Stimulated activated CD8-positive, alpha-beta memory T cell treated with anti-CD3 and anti-CD28 coated beads, Interleukin-12 subunit alpha, Interleukin-12 subunit beta, amount 100 ng/mL, for 4 hours (primary cell): Measurements from ENCODE around the gene RBKS.
"Not testable (repeated sequence)": the region's sequence is repeated elsewhere in the genome, so short reads cannot be mapped to it uniquely, and the experiment has no call there.

Experiments used
- DNase-seq: peaks from one replicate; pipeline ENCODE4 v3.0.0-alpha.2; 2020; ENCODE audit warnings: low read depth

The RBKS gene

DNA sequence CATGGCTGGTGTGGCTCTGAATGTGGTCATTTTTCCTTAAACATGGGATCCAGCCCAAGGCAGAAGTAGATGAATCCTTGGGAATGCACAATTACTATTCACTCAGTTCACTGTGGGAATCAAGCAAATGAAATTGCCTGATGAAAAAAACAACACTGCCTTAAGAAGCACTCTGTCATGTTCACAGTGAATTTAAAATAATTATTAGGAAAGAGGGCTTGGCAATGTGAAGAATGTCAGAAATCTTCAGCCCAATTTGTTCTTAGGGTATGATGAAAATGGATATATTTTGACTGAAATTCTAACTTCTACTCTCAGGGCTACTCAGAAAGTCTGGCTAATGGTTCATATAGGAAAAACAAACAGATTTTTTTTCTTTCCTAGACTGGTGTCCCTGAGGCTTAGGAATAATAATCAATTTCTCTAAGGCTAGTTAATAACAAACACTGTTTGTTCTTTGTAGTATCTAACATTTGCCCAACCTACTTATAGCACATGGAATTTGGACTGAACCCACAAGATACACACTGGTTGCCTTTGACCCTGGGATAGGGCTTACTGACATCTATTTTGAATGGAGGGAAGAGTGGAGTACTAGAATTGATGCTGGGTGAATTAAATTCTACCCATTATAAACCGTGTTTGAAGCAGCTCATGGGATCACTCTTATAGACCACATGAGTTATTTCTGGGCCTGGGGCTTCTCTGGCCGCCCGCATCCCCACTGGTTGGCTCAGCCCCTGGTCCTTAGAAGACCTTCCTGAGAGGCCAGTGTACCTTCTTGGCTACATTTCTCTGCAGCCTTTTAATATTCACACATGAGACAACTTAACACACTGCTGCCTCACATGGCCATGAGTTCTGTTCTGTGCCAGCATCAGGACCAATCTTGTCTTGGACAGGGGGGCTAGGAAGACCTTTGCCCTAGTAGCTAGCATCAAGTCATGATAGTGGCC is 127.0 kb downstream of the RBKS start:
- no peak for DNase-seq

DNA sequence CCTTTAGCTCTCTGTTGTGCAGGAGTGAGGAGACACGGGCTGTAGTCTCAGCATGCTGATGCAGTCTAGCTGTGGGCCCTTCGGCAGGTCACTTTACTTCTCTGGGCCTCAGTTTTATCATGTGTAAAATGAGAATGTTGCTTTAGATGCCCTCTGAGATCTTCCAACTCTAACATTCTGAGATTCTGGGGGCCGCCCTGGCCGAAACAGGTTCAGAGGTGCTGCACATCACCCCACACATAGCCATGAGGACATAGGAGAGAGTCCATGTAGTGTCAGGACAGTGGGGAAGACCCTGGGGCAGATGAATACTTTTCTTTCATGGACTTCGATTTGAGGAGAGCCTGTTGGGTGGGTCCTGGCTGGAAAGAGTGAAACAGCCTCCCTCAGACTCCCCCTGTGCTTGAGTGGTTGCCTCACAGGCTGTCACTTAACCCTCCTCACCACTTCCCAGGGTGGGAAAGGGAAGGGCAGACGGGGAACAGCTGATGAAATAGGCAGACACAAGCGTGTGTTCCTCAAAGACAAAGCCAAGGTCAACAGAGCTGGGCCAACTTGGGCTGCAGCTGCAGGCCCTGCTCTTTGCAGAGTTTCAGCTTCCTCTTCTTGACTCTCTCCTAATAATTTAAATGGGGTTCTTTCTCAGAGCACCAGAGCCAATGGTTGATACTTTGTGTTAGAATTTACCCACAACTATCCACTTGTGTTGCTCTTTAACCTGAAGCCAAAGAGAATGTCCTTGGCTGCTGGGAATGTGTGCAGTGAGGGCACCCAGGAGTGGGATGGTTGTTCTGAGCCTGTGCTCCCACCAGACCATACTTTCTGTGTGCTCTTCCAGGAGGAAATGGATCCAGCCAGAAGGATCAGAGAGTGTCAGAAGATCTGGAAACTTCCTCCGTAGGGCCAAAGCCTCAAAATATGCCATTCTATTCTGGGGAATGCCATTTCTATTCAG is 133.4 kb downstream of the RBKS start:
- no peak for DNase-seq

DNA sequence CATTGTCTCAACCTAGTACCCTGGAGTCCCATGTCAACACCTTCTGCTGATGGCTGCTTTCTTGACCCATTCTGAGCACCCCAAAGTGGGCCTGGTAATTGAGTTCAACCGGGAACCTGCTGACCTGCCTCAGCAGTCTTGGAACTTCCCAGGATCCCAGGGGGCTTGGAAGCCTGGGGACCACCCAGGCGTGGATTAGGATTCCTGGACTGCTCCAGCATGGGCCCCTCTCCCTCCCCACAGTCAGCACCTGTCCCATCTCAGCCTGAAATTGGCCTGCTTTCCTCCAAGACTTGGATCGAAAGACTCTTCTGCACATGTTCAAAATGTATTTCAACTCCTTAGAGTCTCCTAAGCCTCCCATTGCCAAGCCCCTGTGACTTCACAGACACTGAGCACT is 134.1 kb downstream of the RBKS start:
- DNase-seq = no peak

DNA sequence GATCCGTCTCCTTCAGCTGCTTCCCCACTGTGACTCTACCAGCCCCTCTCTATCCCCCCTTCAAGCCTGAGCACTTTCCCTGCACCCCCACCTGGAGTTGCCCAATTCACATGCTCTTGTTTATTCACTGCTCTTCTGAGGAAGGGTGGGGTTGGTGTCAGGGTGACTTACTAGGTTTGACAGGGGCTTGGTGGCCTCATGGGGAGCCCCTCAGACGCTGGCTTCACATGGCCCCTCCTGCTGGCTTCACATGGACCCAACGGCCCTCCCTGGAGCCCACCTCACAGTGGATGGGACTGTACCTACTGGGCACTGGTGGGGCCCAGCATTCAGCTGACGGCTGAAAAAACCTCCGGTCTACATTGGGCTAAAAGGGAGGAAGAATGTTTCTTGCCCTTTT is 135.4 kb downstream of the RBKS start:
- DNase-seq = no peak

DNA sequence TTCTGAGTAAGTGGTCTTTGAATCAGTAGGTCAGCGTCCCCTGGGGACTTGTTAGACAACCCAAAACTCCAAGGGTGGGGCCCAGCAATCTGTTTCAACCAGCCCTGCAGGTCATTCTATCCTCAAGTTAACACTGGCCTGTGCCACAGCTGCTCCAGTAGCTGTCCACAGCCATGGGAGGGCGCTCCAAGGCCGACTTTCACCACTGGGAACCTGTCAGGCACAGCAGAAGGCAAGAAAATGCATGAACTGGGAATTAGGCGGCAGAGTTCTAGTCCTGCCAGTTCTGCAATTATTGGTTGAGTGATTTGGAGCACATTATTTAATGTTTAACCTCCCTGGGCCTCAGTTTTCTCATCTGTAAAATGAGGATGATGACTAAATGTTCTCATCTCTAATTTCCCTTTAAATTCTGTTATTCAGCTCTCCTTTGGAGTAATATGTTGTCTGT is 136.0 kb downstream of the RBKS start:
- peak; percentile 36 for DNase-seq

DNA sequence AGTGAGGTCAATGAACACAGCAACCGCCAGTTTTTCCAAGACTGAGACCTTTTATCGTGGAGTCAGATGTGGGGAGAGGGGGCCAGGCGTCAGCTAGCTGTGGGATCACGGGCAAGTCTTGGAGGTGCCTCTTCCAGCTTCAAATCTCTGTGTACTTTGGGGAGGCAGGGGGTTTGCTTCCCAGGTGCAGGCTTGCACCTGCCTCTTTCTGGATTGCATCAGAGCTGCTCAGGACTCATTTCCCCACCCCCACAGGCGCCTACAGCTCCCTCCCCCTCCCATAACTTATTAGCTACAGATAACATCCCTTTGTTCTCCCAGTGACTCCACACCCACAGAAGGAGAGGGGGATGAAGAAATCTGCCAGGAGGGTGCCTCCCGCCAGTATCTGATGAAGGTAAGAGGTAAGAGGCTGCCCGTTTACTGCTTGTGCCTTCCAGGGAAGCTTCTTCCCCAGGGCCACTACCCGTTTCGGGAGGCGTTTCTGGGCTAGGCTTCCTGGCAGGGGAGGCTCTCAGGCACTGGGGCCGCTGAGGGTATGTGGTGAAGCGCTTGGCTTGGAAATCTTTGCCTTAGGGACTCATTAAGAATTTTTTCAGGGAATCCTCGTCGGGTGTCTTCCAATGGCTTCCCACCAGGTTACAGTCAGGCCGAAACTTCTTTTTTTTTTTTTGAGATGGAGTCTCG is 137.5 kb downstream of the RBKS start:
- no peak for DNase-seq

DNA sequence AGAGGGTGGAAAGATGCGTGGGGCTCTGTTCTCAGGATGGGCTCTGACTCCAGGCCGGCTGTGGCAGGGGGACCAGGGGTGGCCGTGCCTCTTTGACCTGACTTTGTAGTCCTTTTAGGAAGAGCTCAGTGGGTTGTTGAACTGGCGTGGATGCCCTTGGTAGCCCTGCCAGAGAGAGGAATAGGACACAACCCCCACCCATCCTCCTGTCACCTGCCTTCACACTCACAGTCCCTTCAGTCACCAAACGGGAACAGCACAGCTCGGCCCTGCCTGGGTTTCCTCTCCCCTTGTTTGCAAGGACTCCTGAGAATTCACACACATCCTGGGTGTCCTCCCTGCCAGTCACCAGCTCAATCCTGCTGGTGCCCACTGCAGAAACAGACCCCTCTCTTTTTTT is 138.8 kb downstream of the RBKS start:
- DNase-seq = no peak

DNA sequence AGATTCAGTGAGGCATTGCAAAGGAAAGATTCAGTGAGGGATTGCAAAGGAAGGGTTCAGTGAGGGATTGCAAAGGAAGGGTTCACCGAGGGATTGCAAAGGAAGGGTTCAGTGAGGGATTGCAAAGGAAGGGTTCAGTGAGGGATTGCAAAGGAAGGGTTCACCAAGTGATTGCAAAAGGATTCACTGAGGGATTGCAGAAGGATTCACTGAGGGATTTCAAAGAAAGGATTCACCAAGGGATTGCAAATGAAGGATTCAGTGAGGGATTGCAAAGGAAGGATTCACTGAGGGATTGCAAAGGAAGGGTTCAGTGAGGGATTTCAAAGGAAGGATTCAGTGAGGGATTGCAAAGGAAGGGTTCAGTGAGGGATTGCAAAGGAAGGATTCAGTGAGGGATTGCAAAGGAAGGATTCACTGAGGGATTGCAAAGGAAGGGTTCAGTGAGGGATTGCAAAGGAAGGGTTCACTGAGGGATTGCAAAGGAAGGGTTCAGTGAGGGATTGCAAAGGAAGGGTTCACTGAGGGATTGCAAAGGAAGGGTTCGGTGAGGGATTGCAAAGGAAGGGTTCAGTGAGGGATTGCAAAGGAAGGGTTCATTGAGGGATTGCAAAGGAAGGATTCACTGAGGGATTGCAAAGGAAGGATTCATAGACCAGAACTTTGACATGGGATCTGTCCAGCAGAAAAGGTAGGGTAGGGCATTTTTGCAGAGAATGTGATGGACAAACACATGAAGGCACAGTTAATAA is 141.2 kb downstream of the RBKS start:
- DNase-seq = not testable (repeated sequence)

DNA sequence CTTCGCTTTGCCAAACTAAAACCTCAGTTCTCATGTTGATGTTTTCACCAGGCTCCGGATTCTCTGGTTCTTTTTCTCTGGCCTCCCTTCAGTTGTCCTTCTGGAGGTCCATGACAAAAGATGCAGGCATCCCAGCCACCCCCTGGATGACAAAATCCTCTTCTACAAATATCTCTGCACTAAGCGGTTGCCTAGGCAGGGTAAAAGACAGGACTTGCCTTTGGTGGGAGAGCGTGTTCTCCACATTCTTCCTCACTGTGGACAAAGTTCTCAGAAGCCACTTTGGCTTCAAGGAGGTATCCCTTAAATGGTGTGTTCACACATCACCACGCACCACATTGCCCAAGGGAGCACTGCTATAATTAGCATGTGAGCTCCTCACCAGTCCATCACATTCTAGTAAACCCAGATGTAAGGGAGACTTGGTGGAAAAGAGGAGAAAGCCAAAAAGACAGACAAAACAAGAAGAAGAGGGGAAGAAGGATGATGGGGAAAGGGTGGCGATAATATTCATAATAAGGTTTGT is 142.3 kb downstream of the RBKS start:
- DNase-seq = no peak

DNA sequence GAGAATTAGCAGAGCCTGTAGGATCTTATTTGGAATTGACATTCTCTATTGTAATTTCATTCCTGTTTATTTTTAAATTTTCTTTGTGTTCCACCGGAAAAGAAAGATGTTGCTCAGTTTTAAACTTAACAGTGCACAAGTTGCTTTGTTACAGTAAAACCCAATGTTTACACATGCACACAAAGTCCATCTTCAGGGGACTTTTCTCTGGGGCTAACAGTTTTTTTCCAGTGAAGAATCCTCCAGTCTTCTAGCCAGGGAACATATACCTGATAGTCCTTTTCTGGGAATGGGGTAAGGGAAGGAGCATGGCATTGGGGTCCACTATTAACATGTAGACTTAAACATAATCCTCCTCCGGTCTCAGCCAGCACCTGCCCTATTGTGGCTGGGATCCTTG is 143.9 kb downstream of the RBKS start:
- no peak for DNase-seq

DNA sequence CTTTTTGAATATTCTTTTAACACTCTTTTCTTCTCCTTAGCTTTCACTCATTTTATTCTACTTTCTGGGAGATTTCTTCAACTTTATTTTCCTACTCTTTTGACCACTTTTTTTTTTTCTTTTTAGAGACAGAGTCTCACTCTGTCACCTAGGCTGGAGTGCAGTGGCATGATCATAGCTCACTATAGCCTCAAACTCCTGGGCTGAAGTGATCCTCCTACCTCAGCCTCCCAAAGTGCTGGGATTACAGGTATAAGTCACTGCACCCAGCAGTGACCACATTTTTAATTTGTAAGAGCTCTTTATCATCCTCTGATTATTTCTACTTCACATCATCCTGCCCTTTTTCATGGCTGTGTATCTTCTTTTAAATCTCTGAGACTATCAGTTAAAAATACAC is 144.7 kb downstream of the RBKS start:
- not testable (repeated sequence) for DNase-seq

DNA sequence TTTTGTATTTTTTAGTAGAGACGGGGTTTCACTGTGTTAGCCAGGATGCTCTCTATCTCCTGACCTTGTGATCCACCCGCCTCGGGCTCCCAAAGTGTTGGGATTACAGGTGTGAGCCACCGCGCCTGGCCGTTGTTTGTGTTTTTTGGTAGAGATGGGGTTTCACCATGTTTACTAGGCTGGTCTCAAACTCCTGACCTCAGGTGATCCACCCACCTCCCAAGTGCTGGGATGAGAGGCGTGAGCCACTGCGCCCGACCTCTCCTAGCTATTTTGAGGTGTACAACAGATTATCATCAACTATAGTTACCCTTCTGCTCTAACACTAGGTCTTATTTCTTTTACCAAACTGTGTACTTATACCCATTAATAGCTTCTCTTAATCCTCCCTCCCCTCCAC is 147.6 kb downstream of the RBKS start:
- no peak for DNase-seq

DNA sequence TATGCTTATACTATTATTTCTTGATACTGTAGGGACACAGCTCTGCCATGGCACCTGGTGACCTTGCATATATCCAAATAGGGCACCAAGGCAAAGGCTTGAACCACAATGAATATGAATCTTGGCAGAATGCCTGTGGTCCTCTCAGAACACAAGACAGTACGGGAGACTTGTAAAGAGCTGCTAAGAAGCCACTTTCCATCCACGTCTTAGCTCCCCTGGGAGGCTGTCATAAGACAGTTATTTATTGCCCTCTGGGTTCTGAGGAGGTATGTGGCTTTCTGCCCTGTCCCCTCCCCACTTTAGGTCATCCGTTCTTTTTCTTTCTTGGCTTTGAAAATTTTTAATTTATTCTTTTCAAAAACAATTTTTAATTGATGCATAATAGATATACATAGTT is 148.5 kb downstream of the RBKS start:
- DNase-seq = no peak

DNA sequence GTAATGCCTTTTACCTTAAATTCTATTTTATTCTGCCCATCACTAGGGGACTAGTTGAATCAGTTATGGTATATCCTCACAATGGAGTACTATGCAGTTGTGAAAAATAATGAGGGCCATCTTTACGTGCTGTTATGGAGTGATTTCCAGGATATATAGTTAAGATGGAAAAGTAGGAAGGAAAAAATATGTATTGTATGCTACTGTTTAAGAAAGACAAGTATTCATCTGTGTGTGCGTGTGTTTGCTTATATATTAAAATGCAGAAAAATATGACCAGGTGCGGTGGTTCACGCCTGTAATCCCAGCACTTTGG is 151.2 kb downstream of the RBKS start:
- no peak for DNase-seq

DNA sequence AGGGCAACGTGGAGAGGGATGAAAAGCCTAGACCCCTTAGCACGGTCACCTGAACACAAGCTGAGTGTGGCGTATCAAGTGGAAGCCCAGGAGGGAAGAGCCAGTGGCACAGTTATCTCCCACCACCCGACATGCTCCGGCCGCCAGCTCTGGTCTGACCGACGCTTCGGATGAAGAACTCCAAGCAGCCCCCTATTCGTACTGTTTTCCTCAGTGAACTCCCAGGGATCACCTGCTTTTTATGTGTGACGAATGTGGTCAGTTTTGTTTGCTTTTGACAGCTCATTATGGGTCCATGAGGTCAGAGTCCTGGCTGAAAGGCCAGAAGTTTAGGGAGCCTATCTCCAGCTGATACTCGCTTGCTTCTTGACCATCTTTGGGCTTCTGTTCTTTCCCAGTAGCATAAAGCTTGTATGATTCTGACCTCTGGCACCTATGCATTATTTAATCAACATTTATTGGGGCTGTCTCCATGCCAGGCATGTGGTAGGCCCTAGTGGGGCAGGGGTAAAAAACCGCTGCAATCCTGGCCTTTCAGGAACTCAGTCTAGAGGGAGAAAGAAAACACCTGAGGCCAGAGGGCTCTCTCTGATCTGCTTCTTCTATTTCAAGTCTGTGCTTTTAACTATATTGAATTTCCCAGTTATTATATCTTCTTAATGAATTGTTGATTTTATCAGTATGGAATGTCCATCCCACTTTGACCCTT is 151.7 kb downstream of the RBKS start:
- DNase-seq = no peak

DNA sequence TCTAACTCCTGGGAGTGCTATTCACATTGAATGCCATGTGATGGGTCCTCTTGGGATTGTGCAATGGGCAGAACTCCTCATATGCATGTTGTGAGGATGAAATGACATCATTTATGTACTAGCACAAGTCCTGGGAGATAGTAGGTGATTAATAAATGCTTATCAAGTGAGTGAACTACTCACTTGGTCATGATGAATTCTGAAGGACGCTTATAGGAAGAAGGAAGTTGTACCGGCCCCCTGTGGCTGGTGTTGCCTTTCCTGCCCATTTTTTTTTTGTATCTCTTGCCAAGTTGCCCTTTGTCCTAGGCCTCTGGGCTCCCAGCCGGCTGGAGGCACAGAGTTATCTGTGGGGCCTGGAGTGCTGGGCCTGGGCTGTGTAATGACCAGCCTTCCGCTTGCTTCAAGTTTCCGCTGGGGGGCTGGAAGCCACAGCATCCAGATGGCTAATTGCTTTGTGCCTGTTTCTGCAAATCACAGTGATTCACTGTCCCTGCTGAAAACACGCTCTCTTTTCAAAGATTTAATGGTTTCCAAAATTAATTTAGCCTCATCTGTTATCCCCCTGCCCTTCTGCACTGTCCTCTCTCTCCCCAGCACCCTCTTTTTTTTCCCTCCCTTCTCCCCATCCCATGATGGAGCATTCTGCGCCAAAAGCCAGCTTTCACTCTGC is 152.4 kb downstream of the RBKS start:
- no peak for DNase-seq

DNA sequence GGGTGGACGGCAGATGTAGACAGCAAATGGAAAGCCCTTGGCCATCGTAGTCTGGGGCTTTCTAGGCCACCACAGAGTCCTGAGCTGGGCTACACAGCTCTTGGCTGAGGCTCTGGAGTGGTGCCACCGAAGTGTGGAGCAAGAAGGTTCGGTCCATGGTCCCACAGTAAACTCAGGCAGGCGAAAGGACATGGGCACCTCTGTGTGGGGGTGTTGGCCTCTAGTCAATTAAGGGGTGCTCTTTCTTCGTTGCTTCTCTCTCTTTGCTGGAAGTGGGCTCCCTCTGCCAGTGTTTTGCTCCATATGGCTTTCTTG is 153.3 kb downstream of the RBKS start:
- no peak for DNase-seq

DNA sequence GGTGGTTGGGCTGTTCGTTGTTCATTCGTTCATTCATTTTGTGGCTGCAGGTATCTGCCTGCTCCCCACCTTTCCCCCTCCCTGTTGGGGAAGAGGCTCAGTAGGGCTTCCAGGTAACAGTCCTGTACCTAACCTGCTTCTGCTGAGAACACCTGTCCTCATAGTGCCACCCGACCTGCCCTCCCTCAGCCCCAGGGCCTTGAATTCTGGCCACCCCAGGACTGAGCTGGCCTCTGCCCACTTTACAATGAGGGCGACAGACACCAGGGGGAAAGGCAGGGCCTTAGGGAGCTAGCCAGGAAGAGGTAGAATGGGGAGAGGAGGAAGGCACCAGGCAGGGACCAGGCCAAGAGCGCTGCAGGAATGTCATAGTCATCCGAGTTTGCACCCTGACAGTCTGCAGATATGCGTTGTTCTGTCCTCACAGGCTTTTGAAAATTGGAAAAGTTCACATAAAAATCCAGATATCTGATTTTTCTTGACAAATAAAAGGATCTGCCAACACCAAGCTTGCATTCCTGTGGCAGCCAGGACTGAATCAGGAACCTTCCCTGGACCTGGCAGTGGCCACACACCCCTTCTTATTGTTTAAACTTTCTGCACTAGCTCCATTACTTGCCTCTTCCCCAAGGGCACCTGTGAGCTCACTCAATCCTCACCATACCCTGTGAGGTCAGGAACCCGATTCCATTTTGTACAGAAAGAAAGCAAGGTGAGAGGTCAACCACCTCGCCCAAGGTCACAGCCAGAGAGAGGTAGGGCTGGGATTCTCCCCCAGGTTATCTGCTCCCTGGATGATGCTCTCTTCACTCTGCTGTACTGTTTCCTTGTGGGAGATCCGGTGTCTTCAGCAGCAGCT is 153.9 kb downstream of the RBKS start:
- DNase-seq = no peak

DNA sequence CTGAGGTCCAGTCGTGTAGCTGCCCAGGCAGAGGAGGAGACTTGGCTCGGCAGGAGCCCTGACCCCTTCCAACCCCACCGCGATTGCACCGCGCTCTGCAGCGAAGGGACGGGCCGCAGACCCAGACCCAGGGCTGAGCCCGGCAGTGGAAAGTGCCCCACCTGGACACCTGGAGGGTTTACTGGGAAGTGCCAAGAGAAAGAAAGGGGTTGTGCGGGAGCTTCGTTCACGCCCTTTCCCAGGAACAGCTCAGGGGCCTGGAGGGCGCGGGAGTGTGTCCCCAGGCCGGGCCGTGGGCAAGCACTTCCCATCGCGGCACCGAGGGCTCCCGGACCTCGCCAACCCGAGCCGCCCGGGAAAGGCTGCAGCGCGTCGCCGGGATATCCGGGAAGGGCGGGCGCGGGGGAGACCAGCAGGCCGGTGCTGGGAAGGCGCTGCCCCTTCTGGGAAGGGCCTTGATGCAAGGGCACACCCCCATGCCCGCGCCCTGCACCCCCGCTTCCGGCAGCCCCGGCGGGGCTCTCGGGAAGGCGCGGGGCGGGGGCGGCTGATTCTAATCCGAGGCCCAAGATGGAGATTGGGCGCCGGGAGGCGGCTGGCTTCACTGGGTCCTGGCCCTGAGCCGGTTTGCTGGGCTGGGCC is 154.8 kb downstream of the RBKS start:
- peak; percentile 51 for DNase-seq
